Spleen (tissue), 11 donors: Measurements from ENCODE around the gene RING1. TPM values are rescaled to one million over a fixed set of nuclear protein-coding genes. Genes with fewer than 3 reads are reported as not detected.

Experiments
- DNase-seq: peaks from one replicate; pipeline ENCODE4 v3.0.0-alpha.2; 2020
- H3K27ac ChIP-seq, 8 donors: fragments of 200-600 bp; sonication (generic) in 7 of 8; 1 replicate in 4 of 8; 2 replicates in 4 of 8; pipeline versions ENCODE4 v1.5.0 to v1.8.0; 2016 to 2021; ENCODE audit warnings: inconsistent platforms in 4 of 8, mild to moderate bottlenecking in 4 of 8, moderate library complexity in 1 of 8
- H3K27me3 ChIP-seq, 7 donors: fragments of 200-600 bp; sonication (generic) in 6 of 7; replicated peaks in 1 of 7; 1 replicate in 4 of 7; 2 replicates in 3 of 7; pipeline versions ENCODE4 v1.5.0 to v1.8.0; 2016 to 2021; ENCODE audit warnings: inconsistent platforms in 3 of 7, mild to moderate bottlenecking in 1 of 7
- H3K36me3 ChIP-seq, 6 donors: fragments of 200-600 bp; sonication (generic) in 5 of 6; 1 replicate in 4 of 6; 2 replicates in 2 of 6; pipeline versions ENCODE4 v1.5.0 to v1.8.0; 2016 to 2021; ENCODE audit warnings: inconsistent platforms in 2 of 6
- H3K4me1 ChIP-seq, 6 donors: fragments of 200-600 bp; sonication (generic) in 5 of 6; 1 replicate in 3 of 6; 2 replicates in 3 of 6; pipeline versions ENCODE4 v1.5.0 to v1.8.0; 2016 to 2021; ENCODE audit warnings: inconsistent platforms in 3 of 6
- H3K4me3 ChIP-seq, 8 donors: fragments of 200-600 bp; sonication (generic) in 7 of 8; 1 replicate in 4 of 8; 2 replicates in 4 of 8; pipeline versions ENCODE4 v1.5.0 to v1.8.0; 2016 to 2021; ENCODE audit warnings: inconsistent platforms in 4 of 8, mild to moderate bottlenecking in 4 of 8, moderate library complexity in 2 of 8
- H3K9me3 ChIP-seq, 8 donors: fragments of 200-600 bp; sonication (generic) in 7 of 8; 1 replicate in 4 of 8; 2 replicates in 4 of 8; pipeline versions ENCODE4 v1.5.0 to v1.8.0; 2016 to 2021; ENCODE audit warnings: inconsistent platforms in 4 of 8
- POLR2A ChIP-seq, 3 donors: fragments of 450-650 bp; IDR thresholded peaks; one replicate each; pipeline ENCODE4 v1.5.1; 2017; ENCODE audit warnings: antibody characterized with exemption in 3 of 3, mild to moderate bottlenecking in 1 of 3
- POLR2AphosphoS5 ChIP-seq, 3 donors: sonication (generic); formaldehyde crosslinking; IDR thresholded peaks; one replicate each; pipeline ENCODE4 v1.5.1; 2017; ENCODE audit warnings: antibody characterized with exemption in 3 of 3
- WGBS, 5 donors: extraction: QIAGEN DNeasy Blood & Tissue Kit in 3 of 5; methylation state at CpG; one replicate each; pipeline versions ENCODE4 v1.1.5 to v1.1.7; 2013 to 2018; 5-methylcytosine and 5-hydroxymethylcytosine counted together
- intact Hi-C: fragments of 100-400 bp; cut with DNase I; formaldehyde crosslinking; loops from one replicate; pipeline ENCODE4 v1.15.0; 2023; ENCODE audit warnings: low total_unique reads
- polyA plus RNA-seq, 3 donors: library from polyadenylated mRNA; stranded (reverse); fragments of 200-250 nt; gene quantifications; one replicate each; pipeline ENCODE4 v1.2.1, GENCODE V29; 2013
- total RNA-seq, 7 donors: library from RNA; depleted of rRNA in 3 of 7; stranded (reverse); fragments of >200 nt in 3 of 7; fragmentation: NEBNext Ultra II Directional in 4 of 7; extraction: Animal tissue kit (Norgen Biotek cat#: 25700) in 4 of 7; gene quantifications; one replicate each; pipeline versions ENCODE4 v1.1.0 to v1.2.1, GENCODE V29; 2016 to 2021
- TF ChIP-seq, protein P1 (sequence below), 11 experiments: fragments of 200-600 bp in 7 of 11; fragments of 450-650 bp in 4 of 11; sonication (generic) in 4 of 11; IDR thresholded peaks in 8 of 11; conservative IDR thresholded peaks in 3 of 11; 1 replicate in 7 of 11; 2 replicates in 4 of 11; pipeline versions ENCODE4 v1.4.0 to v1.8.0; 2016 to 2021; ENCODE audit warnings: antibody characterized with exemption in 11 of 11, inconsistent platforms in 4 of 11, mild to moderate bottlenecking in 1 of 11
- donor health status: healthy with polysubstance abuse.
- donor health status: DM: no; HTN: no; CAD: no; lungs with moderate emphysema.
- donor health status: DM: no; HTN: no; CAD: no.
- donor health status: Bipolar disorder and iron deficiency.
- donor health status: healthy.
- donor health status: DM: no; HTN: no; CAD: no.
- donor health status: DM: yes; HTN: yes; CAD: no.

RING1 gene
- total and polyA plus RNA-seq, 10 donors: 13.4 to 42.3 (median 31.0) TPM

DNA sequence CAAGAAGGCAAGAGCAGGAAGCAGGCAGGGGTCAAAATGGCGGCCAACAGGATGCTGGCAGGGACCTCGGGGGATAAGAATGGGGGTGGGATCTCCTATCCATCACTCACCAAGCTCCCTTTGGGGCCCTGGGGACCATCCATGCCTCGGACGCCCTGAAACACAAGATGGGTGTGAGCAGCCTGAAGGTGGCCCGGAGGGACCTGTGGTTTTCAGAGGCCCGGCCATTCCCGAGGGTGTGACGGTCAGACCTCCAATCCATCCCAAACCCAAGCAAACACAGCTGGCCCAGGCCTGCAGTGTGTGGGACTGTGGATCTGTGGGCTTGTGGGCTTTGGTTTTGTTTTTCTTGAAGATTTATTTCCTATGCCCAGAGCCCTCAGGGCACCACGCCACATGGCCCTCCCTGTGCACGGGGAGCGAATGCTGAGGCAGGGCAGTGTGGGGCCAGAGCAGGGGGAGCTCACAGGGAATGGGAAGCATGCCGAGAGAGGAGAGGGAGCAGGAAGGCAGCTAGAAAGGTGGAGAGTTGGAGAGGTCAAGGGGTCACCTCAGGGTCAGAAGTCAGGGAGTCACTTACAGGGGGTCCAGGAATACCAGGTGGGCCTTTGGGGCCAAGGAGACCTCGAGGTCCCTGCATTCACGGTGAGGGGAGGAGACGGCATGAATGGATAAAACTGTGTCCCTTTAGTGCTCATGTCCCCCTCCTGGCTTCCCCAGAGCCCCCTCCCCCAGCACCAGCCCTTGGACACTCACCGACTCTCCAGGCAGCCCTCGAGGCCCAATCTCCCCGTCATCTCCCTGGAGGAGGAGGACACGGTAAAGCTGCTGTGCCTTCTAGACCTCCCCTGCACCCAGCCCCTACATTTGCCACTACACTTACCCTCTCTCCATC, 30.5 kb upstream of the RING1 start:
- 83 to 90% (median 85%) methylated on average over 16 to 19 of the region's 19 CpGs for WGBS, 5 donors
- Histone ChIP-seq H3K36me3 (no peaks in the 10 kb centered on the region), H3K27ac (no peak overlapping the region), H3K9me3 (peaks cover 0 to 3% (median 0%) of the 10 kb centered on the region in 8 donors), H3K27me3 (peaks cover 0 to 4% (median 0%) of the 10 kb centered on the region in 7 donors), H3K4me1 (peaks cover 0 to under 1% (median 0%) of the 10 kb centered on the region in 6 donors), H3K4me3 (no peak overlapping the region)
- TF ChIP-seq POLR2A (IDR thresholded peaks at IDR 0.05) (no peak), POLR2AphosphoS5 (IDR thresholded peaks at IDR 0.05) (no peak)
- TF ChIP-seq, protein P1, sequence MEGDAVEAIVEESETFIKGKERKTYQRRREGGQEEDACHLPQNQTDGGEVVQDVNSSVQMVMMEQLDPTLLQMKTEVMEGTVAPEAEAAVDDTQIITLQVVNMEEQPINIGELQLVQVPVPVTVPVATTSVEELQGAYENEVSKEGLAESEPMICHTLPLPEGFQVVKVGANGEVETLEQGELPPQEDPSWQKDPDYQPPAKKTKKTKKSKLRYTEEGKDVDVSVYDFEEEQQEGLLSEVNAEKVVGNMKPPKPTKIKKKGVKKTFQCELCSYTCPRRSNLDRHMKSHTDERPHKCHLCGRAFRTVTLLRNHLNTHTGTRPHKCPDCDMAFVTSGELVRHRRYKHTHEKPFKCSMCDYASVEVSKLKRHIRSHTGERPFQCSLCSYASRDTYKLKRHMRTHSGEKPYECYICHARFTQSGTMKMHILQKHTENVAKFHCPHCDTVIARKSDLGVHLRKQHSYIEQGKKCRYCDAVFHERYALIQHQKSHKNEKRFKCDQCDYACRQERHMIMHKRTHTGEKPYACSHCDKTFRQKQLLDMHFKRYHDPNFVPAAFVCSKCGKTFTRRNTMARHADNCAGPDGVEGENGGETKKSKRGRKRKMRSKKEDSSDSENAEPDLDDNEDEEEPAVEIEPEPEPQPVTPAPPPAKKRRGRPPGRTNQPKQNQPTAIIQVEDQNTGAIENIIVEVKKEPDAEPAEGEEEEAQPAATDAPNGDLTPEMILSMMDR (IDR thresholded peaks at IDR 0.05 in 8 of 11, conservative IDR thresholded peaks at IDR 0.05 in 3 of 11): no peak
- intact Hi-C loops: no loop called here
- DNase-seq: no peak

DNA sequence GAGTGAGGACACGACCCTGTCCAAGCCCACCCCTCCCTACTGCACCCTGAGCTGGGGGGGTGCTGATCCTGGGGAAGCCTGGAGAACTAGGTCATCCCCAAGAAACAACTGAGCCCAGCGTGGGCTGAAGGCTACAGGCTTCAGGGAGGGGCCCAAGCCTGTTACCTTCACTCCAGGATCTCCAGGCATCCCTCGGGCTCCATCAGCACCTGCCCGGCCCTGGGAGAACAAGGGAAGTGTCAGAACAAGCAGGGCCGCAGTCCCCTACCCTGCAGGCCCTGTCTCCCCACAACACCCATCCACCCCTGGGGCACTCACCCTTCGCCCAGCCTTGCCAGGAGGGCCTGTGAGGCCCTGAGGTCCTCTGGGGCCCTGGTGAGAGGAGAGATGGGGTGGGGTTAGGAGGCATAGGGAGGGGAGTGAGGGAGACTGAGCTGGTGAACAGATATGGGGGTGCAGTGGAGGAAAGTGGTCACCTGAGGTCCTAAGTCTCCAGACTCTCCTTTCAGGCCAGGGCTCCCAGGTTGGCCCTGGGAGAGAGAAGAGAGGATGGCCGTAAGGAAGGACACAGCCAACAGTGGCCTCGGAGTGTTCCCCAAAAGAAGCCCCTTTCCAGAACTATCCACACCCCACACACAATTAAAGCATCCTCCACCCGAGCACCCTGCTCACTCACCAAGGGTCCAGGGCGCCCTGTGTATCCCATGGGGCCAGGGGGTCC, 29.4 kb upstream of the RING1 start:
- H3K27me3 ChIP-seq: no peaks in the 10 kb centered on the region
- no peak overlapping the region for H3K27ac ChIP-seq
- H3K4me1 ChIP-seq: peaks cover 4 to 11% (median 11%) of the 10 kb centered on the region in 6 donors
- intact Hi-C loops: no loop called here
- no peaks in the 10 kb centered on the region for H3K36me3 ChIP-seq
- no peak overlapping the region for H3K4me3 ChIP-seq
- WGBS, 5 donors: 83 to 90% (median 86%) methylated on average over 9 to 10 of the region's 10 CpGs
- no peak for DNase-seq
- TF ChIP-seq, protein P1 (IDR thresholded peaks at IDR 0.05 in 8 of 11, conservative IDR thresholded peaks at IDR 0.05 in 3 of 11): no peak
- TF ChIP-seq POLR2AphosphoS5 (IDR thresholded peaks at IDR 0.05) (no peak), POLR2A (IDR thresholded peaks at IDR 0.05) (no peak)
- H3K9me3 ChIP-seq: peaks cover 0 to 8% (median 0%) of the 10 kb centered on the region in 8 donors

DNA sequence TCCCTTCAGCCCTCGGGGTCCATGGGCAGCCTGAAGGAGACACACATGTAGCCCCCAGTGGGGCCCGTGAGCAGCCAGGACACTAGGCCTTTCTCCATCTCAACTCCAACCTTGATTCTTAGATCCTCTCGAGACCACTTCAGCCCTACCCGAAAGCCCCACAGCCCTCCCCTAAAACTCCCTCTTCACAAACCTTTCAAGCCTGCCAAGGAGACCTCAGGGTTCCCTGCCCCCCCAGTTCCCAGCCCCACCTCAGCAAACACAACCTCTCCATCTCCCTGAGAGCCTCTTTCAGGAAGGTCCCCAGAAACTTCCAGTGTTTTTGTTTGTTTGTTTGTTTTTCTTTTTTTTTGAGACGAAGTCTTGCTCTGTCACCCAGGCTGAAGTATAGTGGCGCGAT, 27.2 kb upstream of the RING1 start:
- Histone ChIP-seq H3K4me1 (peaks cover 6 to 13% (median 12%) of the 10 kb centered on the region in 6 donors), H3K36me3 (no peaks in the 10 kb centered on the region), H3K27me3 (peaks cover 0 to 12% (median 0%) of the 10 kb centered on the region in 7 donors), H3K9me3 (peaks cover 0 to 8% (median 0%) of the 10 kb centered on the region in 8 donors), H3K4me3 (no peak overlapping the region), H3K27ac (no peak overlapping the region)
- intact Hi-C loops: no loop called here
- TF ChIP-seq POLR2A (IDR thresholded peaks at IDR 0.05) (no peak), POLR2AphosphoS5 (IDR thresholded peaks at IDR 0.05) (no peak)
- TF ChIP-seq, protein P1 (IDR thresholded peaks at IDR 0.05 in 8 of 11, conservative IDR thresholded peaks at IDR 0.05 in 3 of 11): no peak
- DNase-seq: no peak
- WGBS, 5 donors: 91 to 94% (median 93%) methylated on average over 7 of the region's 7 CpGs
